CD4-positive, alpha-beta T cell treated with Interleukin-4 for 1 hour (primary cell): ENCODE data around the gene CLPSL2.
"Not testable (repeated sequence)": the region's sequence is repeated elsewhere in the genome, so short reads cannot be mapped to it uniquely, and the experiment has no call there.

Source experiments
- DNase-seq, 2 donors: peaks; one replicate each; pipeline ENCODE4 v3.0.0-alpha.2; 2020 to 2022

CLPSL2 gene, protein sequence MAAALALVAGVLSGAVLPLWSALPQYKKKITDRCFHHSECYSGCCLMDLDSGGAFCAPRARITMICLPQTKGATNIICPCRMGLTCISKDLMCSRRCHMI

DNA sequence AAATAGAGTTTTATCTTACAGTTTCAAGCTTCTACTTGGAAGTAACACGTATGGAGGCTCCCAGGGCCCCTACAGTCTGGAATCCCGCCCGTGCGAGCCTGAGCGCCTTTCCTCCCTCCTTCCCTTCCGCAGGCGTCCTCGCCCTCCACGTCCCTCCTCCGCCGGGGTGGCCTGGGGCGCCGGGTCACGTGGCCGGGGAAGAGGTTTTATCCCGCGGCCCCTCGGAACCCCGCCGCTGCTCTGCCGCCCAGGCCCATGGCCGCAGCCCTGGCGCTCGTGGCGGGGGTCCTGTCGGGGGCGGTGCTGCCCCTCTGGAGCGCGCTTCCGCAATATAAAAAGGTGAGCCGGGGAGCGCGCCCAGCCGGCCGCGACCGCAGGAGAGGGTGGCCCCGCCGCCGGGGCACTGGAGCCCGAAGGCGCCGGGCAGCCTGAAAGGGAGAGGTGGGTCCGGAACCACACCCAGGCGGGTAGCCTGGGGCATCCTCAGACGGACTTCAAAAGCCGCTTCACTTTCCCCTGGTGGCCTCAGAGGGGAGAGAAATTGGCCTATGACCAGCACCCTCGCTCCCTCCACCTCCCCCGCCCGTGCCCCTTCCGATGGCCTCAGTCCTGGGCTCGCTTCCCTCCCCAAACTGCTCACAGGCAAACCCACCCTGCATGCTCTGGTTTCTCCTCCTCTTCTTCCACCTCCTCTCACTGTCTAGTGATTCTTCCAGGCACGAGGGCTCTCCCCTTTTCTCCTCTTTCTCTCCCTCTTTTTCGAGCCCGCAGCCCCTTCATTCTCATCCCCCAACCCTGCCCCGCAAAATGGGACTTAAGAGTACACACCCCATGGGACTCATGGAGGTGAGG, at the start of gene CLPSL2:
CLPSL2 (plus strand) TSS at position 235 of the 852 bp plus-strand sequence; CDS start at position 256, 21 bp downstream.
- no peak for DNase-seq

- peak in 1 of 2 donors; percentile 28 for DNase-seq
Observed at GRCh38 chr6:35727231-35727934, 49.0 kb upstream of the CLPSL2 start.

DNA sequence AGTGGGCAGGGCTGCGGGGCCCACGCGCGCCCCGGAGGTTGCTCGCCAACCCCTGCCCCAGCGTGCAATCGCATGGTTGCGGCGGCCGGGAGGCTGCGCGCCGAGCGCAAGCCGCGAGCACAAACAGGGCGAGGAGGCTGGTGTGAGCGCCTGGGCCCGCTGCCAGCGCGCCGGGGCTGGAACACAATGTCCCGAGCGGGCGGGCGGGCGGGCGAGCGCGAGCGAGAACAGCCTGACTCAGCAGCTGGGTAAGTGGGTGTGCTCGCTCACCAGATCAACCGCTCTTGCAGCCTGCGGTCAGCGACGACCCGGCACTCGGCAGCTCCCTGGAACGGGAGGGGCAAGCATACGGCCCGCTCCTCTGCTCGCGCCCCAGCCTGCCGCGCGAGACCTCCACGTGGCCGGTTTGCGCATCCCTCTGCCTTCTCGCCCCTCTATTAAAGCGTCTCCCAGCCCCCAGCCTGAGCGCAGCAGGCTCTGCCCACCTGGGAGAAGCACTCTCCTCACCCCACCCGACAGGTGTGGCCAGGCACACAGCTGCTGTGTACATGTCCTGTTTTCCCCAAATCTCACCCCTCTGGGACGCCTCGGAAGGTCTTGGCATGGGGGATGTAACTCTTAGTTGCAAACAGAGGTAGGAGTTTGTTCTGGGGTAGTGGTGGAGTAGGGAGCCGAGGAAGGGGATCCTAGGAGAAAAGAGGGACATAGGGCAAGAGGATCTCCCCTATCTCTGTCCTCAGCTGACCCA, 48.3 kb upstream of the CLPSL2 start:
- peak; percentile 91 for DNase-seq

GRCh38 chr6:35728683-35729678, 47.4 kb upstream of the CLPSL2 start:
- peak; percentile 28 to 48 for DNase-seq

DNA sequence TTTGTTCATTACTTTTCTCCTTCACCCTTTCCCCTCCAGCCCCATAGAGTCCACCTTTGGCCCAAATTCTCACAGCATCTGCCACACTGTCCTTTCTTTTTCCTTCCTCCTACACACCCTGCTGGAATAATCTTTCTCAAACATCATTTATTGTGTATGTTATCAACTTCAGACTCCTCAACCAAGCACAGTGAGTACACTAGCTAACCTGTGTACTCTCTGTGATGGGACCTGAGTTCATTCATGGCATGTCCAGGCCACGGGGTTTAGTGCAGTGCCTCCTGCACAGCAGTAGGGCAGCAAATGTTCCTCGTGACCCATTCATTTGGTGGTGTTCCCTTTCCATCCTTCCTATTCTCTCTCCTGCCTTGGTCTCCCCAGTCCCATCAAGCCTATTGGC, 46.7 kb upstream of the CLPSL2 start:
- DNase-seq, result no peak

DNA sequence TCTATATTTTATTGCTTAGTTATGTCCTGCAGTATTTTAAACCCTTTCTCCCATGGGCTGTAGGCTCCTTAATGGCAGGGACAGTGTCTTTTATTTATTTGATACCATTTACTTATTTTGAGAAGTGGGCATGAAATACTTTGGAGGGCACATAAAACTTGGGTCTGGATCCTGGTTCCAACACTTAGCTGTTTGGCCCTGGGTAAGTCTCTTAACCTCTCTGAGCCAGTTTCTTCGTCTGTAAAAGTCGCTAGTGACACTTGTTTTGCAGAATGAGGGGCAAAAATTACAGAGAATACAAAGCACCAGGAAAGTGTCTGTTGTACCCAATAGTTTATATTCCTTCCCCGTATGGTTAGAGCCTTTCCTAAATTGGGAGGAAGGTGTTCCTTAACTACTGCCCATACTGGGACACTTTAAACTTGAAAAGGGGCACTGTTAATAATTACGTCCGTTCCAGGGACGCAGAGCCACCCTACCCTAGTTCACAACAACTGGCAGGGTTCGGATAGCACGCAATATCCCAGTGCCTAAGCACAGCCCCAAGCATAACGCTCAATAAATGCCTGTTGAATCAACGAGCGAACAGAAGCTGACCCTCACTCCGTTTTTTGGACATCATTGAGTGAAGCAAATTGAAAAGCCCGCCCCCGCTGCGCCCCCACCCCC, 45.5 kb upstream of the CLPSL2 start:
- DNase-seq, result no peak

DNA sequence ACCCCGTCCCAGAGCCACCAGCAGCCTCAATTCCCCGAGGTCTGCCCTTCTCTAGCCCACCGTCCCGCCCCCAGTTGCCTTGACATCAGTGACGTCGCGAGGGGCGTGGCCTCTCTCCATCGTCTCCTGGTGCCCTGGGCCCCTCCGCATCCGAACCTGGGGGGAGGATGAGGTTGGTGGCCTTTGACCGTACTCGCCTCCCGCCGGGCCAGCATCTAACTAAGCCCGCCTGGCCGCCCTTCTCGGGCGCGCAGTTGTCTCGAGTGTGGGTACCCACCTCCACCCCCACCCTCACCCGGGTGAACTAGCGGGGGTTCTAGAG, 45.0 kb upstream of the CLPSL2 start:
- DNase-seq, result peak; percentile 93

DNA sequence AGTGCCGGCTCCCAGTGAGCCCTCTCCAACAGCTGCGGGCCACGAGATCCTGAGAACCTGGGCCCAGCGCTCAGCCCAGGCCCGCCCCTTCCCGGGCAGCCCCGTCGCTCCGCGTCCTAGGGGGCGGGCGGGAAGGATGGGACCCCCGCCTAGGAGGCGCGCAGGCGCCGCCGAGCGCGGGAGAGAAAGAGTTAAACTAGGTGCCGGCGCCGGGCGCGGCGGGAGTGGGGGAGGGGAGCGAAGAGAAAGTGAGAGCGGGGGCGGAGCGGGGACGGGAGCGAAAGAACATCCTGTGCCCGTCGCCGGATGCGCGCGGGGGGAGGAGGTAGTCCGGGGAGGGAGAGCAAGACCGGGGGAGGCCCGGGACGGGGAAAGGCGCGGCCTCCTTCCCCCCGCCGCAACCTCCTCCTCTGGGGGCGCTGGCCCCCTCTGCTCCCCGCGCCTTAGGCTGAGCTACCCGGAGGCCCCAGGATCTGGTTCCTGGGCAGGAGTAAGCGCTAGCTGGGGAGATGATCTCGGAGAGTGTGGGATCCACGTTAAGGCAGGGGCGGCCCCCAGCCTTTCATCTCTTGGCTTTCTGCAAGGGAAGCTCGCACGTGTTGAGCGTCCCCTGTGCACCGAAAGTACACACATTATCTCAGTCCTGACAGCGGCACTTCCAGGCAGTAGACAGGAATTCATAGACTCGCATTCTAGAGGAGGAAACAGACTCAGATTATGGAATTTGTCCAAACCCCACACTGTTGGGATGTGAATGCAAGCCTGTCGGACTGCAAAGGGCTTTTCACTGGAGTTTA, 44.5 kb upstream of the CLPSL2 start:
- peak; percentile 91 to 93 for DNase-seq

DNA sequence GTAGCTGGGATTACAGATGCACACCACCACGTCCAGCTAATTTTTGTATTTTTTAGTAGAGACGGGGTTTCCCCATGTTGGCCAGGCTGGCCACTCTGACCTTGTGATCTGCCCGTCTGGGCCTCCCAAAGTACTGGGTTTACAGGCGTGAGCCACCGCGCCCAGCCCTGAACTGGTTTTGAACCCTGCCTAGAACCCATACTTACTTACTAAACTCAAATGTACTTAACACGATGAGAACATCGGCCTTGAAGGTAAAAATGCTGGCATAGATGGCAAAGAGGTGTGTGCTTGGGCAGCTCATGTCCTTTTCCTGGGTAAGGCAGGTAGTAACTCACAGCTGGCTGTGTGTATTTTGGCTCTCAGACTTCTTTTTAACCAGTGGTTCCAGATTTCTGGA, 42.8 kb upstream of the CLPSL2 start:
- DNase-seq, result no peak

- not testable (repeated sequence) for DNase-seq
Observed at GRCh38 chr6:35734319-35734718, 42.1 kb upstream of the CLPSL2 start.

DNA sequence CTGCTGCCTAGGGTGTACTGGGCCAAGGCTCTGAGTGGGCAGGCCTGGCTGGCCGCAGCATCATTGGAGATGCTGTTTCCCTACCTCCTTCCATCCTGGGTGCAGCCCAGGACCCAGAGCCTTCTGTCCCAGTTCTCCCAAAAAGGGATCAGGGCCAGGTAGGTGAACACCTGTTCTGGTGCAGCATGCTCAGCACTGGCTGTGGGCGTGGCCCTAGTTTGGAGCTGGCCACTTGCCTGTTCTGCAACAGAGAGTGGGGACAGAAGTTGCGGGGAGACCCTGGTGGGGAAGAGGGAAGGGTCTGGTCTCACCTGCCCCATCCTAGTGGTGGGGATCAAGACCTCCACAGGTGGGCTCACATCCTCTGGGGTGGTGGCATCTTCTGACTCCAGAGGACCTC, 40.9 kb upstream of the CLPSL2 start:
- no peak for DNase-seq

DNA sequence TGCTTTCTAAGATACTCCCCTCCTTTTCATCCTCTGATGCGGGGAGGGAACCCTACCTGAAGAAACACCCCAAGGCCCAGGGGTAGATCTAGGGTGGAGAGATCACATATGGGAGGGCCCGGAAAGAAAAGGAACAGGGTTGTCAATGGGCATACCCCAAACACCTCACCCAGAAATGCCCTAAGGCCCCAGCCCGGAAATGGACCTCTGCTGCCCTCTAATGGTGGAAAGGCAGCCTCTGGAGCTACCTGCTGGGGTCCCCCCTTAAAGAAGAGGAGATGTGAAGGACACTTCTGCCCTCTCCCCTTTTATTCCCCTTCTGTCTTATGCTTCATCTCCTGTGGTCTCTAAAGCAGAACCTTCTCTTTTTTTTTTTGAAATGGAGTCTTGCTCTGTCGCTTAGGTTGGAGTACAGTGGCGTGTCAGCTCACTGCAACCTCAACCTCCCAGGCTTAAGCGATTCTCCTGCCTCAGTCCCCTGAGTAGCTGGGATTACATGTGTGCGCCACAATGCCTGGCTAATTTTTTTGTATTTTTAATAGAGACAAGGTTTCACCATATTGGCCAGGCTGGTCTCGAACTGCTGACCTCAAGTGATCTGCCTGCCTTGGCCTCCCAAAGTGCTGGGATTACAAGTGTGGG, 40.0 kb upstream of the CLPSL2 start:
- peak; percentile 85 to 88 for DNase-seq

GRCh38 chr6:35736982-35737412, 39.4 kb upstream of the CLPSL2 start, which contains the start of gene ARMC12:
Gene ARMC12 (plus strand): TSS chr6:35737032. CDS start chr6:35737109, 77 bp downstream.
- DNase-seq, result no peak

DNA sequence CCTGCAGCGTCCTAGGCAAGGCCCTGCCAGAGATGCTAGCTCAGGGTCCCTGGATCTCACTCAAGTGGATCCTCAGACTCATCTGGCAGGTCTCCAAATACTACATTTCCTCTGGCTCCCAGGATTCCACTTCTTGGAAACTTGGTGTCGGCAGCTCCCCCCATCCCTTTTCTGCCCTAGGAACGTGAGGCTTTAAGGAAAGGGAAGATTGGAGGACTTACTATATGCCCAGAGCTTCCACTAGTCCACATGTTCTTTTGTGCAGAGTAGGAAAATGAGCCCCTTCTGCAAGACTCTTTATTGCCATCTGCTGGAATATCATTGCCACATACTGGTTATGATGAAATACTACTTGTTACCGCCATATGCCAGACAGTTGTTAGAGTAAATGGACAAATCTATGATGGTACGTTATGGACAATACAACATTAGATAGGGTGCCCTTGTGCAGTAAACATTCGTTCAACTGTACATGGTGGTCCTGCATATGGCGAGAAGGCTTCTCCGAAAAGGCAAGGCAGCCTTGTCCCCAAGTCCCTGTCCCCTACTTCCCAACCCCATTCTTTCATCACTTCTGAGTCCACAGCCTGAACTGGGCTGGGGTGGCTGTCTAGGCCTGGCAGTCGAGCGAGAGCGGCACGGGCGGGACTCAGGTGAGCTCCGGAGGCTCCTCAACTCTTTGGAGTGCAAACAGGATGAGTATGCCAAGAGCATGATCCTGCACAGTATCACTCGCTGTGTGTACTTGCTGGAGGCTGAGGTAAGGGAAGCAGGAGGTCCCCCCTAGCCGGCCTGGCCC, 38.8 kb upstream of the CLPSL2 start:
- DNase-seq, result peak; percentile 20 to 84

- no peak for DNase-seq
Observed at GRCh38 chr6:35739645-35740524, 36.5 kb upstream of the CLPSL2 start.

- no peak for DNase-seq
Observed at GRCh38 chr6:35742842-35743241, 33.6 kb upstream of the CLPSL2 start.

DNA sequence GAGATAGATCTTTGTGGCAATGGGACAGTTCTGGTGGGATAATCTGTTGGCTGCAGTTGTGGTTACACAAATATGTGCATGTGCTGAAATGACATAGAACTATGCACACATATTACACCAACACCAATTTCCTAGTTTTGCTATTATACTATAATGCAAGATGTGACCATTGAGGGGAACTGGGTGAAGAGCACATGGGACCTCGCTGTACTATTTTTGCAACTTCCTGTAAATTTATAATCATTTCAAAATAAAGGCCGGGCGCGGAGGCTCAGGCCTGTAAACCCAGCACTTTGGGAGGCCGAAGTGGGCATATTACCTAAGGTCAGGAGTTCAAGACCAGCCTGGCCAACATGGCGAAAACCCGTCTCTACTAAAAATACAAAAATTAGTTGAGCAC, 30.9 kb upstream of the CLPSL2 start:
- no peak for DNase-seq

DNA sequence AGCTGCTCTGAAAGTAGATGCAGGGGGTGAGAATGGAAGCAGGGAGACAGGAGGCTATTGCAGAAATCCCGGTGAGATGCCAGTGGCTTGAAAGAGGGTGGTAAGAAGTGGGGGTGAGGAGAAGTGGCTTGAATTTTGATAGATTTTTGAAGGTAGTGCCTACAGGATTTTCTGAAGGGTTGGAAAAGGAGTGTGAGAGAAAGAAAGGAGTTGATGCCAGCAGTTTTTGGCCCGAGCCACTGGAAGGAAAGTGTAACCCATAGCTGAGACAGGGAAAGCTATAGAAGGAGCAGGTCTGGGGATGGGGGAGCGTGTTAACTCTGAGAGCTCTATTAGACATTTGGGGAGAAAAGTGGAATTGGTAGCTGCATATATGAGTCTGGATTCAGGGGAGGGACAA, 29.9 kb upstream of the CLPSL2 start:
- DNase-seq, result no peak
